B cell (primary cell): Measurements from ENCODE around the gene DYNLT2B.

ENCODE experiments used
- CTCF ChIP-seq: fragments of 200-600 bp; IDR thresholded peaks from one replicate; pipeline ENCODE4 v1.8.0; 2022; ENCODE audit warnings: antibody characterized with exemption, mild to moderate bottlenecking
- EZH2 ChIP-seq: IDR thresholded peaks from 2 replicates; pipeline ENCODE4 v1.6.1; 2012; ENCODE audit warnings: borderline replicate concordance, low read depth, mild to moderate bottlenecking, moderate library complexity, low read length; ENCODE audit not compliant: insufficient read depth, poor library complexity, severe bottlenecking

GRCh38 chr3:196246612-196247308, 71.3 kb downstream of the DYNLT2B start:
- TF ChIP-seq CTCF (no peak), EZH2 (no peak)
